K562 (cell line): ENCODE results near the gene VILL. TPM values are rescaled to one million over a fixed set of nuclear protein-coding genes. Genes with fewer than 3 reads are reported as not detected.

Experiments
- ATF1 ChIP-seq, 2 experiments: fragments of 450-650 bp in 1 of 2; IDR thresholded peaks; 2 replicates each; pipeline ENCODE4 v1.6.1; 2016; ENCODE audit warnings: missing compliant biosample characterization in 1 of 2, missing genetic modification characterization in 1 of 2
- BHLHE40 ChIP-seq: IDR thresholded peaks from 2 replicates; pipeline ENCODE4 v1.6.1; 2011; ENCODE audit warnings: low read length, improper control_type of control experiment
- CREB3L1 ChIP-seq: fragments of 450-650 bp; IDR thresholded peaks from 2 replicates; pipeline ENCODE4 v1.6.1; 2014; ENCODE audit warnings: low read depth, mild to moderate bottlenecking, moderate library complexity, borderline replicate concordance
- E2F1 ChIP-seq: sonication (generic); formaldehyde crosslinking; IDR thresholded peaks from 2 replicates; pipeline ENCODE4 v1.8.1; 2023; ENCODE audit warnings: mild to moderate bottlenecking, missing genetic modification reagents, moderate library complexity
- E2F3 ChIP-seq: fragments of 250-450 bp; sonication (Bioruptor Pico); IDR thresholded peaks from 2 replicates; pipeline ENCODE4 v1.4.0; 2020; ENCODE audit warnings: mild to moderate bottlenecking
- EP300 ChIP-seq: IDR thresholded peaks from 2 replicates; pipeline ENCODE4 v1.6.1; 2012; ENCODE audit warnings: low read length, improper control_type of control experiment
- HMG20A ChIP-seq: fragments of 450-650 bp; formaldehyde crosslinking; conservative IDR thresholded peaks from 2 replicates; pipeline ENCODE4 v1.4.0; 2020; ENCODE audit warnings: mild to moderate bottlenecking, mixed read lengths
- IRF1 ChIP-seq: sonication (generic); formaldehyde crosslinking; IDR thresholded peaks from 2 replicates; pipeline ENCODE4 v1.8.0; 2022; ENCODE audit warnings: missing genetic modification reagents, mild to moderate bottlenecking, borderline replicate concordance
- KDM4B ChIP-seq, 2 experiments: fragments of 450-650 bp in 1 of 2; sonication (generic) in 1 of 2; IDR thresholded peaks; 2 replicates each; pipeline ENCODE4 v1.6.1; 2016 to 2017; ENCODE audit warnings: borderline replicate concordance in 2 of 2, antibody characterized with exemption in 1 of 2, low read depth in 1 of 2, mild to moderate bottlenecking in 1 of 2
- MTA1 ChIP-seq: fragments of 450-650 bp; IDR thresholded peaks from 2 replicates; pipeline ENCODE4 v1.6.1; 2017; ENCODE audit warnings: borderline replicate concordance
- NR1H2 ChIP-seq: sonication (generic); formaldehyde crosslinking; IDR thresholded peaks from 2 replicates; pipeline ENCODE4 v1.4.0; 2020; ENCODE audit warnings: mild to moderate bottlenecking, missing genetic modification reagents
- NRF1 ChIP-seq, 2 experiments: fragments of 450-650 bp; IDR thresholded peaks in 1 of 2; conservative IDR thresholded peaks in 1 of 2; 2 replicates each; pipeline ENCODE4 v1.6.1; 2014; ENCODE audit warnings: mild to moderate bottlenecking in 2 of 2
- PPARD ChIP-seq: fragments of 250-450 bp; sonication (Bioruptor Pico); IDR thresholded peaks from 2 replicates; pipeline ENCODE4 v1.8.0; 2022; ENCODE audit warnings: inconsistent platforms, mild to moderate bottlenecking, moderate library complexity
- RAD21 ChIP-seq, 2 experiments: fragments of 250-450 bp in 1 of 2; fragments of 450-650 bp in 1 of 2; sonication (Bioruptor Pico) in 1 of 2; formaldehyde crosslinking in 1 of 2; IDR thresholded peaks in 1 of 2; conservative IDR thresholded peaks in 1 of 2; 2 replicates each; pipeline versions ENCODE4 v1.4.0 to v1.8.0; 2020 to 2022; ENCODE audit warnings: mild to moderate bottlenecking in 2 of 2, moderate library complexity in 1 of 2
- RCOR1 ChIP-seq, 2 experiments: IDR thresholded peaks; 2 replicates each; pipeline ENCODE4 v1.6.1; 2012; ENCODE audit warnings: low read depth in 2 of 2, low read length in 2 of 2, borderline replicate concordance in 1 of 2, improper control_type of control experiment in 1 of 2
- SAP30 ChIP-seq: fragments of 200-600 bp; sonication (generic); IDR thresholded peaks from 2 replicates; pipeline ENCODE4 v1.6.1; 2012; ENCODE audit warnings: borderline replicate concordance, low read depth, mild to moderate bottlenecking, moderate library complexity, low read length, control low read depth, inconsistent platforms; ENCODE audit not compliant: insufficient read depth, poor library complexity, severe bottlenecking
- TBL1XR1 ChIP-seq, 2 experiments: IDR thresholded peaks; 2 replicates each; pipeline ENCODE4 v1.6.1; 2012; ENCODE audit warnings: improper control_type of control experiment in 2 of 2, low read length in 2 of 2, mild to moderate bottlenecking in 1 of 2
- TFAP4 ChIP-seq: sonication (generic); formaldehyde crosslinking; IDR thresholded peaks from 2 replicates; pipeline ENCODE4 v1.8.0; 2022; ENCODE audit warnings: missing genetic modification reagents, mild to moderate bottlenecking, moderate library complexity, borderline replicate concordance
- ZKSCAN8 ChIP-seq: fragments of 200-800 bp; sonication (Bioruptor generic); IDR thresholded peaks from 2 replicates; pipeline ENCODE4 v1.6.1; 2016; ENCODE audit warnings: missing genetic modification characterization, missing compliant biosample characterization
- ZNF124 ChIP-seq: sonication (generic); formaldehyde crosslinking; IDR thresholded peaks from 2 replicates; pipeline ENCODE4 v1.8.1; 2022; ENCODE audit warnings: missing genetic modification reagents
- ZNF324 ChIP-seq: fragments of 250-450 bp; sonication (Bioruptor Pico); IDR thresholded peaks from 2 replicates; pipeline ENCODE4 v1.4.0; 2020; ENCODE audit warnings: mild to moderate bottlenecking
- ZNF668 ChIP-seq: fragments of 250-450 bp; sonication (Bioruptor Pico); IDR thresholded peaks from 2 replicates; pipeline ENCODE4 v1.8.0; 2022; ENCODE audit warnings: mild to moderate bottlenecking, inconsistent platforms
- polyA plus RNA-seq, 8 experiments: library from polyadenylated mRNA; depleted of rRNA in 4 of 8; stranded (reverse) in 5 of 8; unstranded in 3 of 8; fragments of >200 nt; fragmentation: Nextera tagmentation in 2 of 8; fragmentation: Illumina TruSeq in 1 of 8; extraction: Ambion mirVana in 2 of 8; extraction: Trizol in 1 of 8; gene quantifications; 2 replicates each; pipeline versions ENCODE4 v1.2.1 to v1.2.3, GENCODE V29; 2011 to 2014; ENCODE audit warnings: inconsistent platforms in 1 of 8, missing spikeins in 1 of 8
- total RNA-seq, 7 experiments: library from RNA; depleted of rRNA in 6 of 7; stranded (reverse); fragments of >200 nt in 6 of 7; fragmentation: Illumina TruSeq in 2 of 7; extraction: Trizol in 2 of 7; gene quantifications; 2 replicates each; pipeline versions ENCODE4 v1.2.1 to v1.2.3, GENCODE V29; 2011 to 2021; ENCODE audit warnings: low replicate concordance in 1 of 7

The VILL gene
- total and polyA plus RNA-seq, 9 of the 15 experiments (the other 6 are each of a cell fraction or from before 2014, with no cell fraction given): 0.11 to 16.0 (median 8.8) TPM

GRCh38 chr3:37996785-37997301 lies 6.3 kb downstream of the VILL start (continued):
- TF ChIP-seq RAD21 (CRISPR knock-in tag; conservative IDR thresholded peaks at IDR 0.05 in 1 of 2, IDR thresholded peaks at IDR 0.05 in 1 of 2) (peak; percentile 12 to 75; a peak in 2 of 4 replicates), SAP30 (no peak), ZNF668 (CRISPR knock-in tag) (no peak), E2F3 (CRISPR knock-in tag) (0 out of 2 replicates have a peak, but pooled peaks have one; percentile 4), ZKSCAN8 (peak; percentile 84), MTA1 (peak; percentile 59; the same call in 1 of the 2 replicates), BHLHE40 (peak; percentile 99), NR1H2 (CRISPR knock-in tag) (no peak), HMG20A (CRISPR knock-in tag) (no peak), CREB3L1 (no peak), TFAP4 (CRISPR knock-in tag) (peak; percentile 74), PPARD (CRISPR knock-in tag) (no peak), ATF1 (CRISPR knock-in tag; IDR thresholded peaks at IDR 0.05) (no peak), ATF1 (tag; IDR thresholded peaks at IDR 0.05) (peak; percentile 89), KDM4B (IDR thresholded peaks at IDR 0.05; ENCODE audit: borderline replicate concordance in 2 of 2, low read depth in 1 of 2) (no peak), EP300 (peak; percentile 69), E2F1 (CRISPR knock-in tag) (peak; percentile 65; the same call in 1 of the 2 replicates), RCOR1 (IDR thresholded peaks at IDR 0.05; ENCODE audit: borderline replicate concordance in 1 of 2, low read depth in 2 of 2, low read length in 2 of 2) (peak in 1 of 2 experiments; percentile 89; a peak in 2 of 4 replicates), ZNF124 (CRISPR knock-in tag) (no peak), IRF1 (no peak), ZNF324 (CRISPR knock-in tag) (no peak; the same call in 1 of the 2 replicates), NRF1 (conservative IDR thresholded peaks at IDR 0.05 in 1 of 2, IDR thresholded peaks at IDR 0.05 in 1 of 2) (peak; percentile 41 to 58), TBL1XR1 (IDR thresholded peaks at IDR 0.05; ENCODE audit: low read length in 2 of 2) (peak in 1 of 2 experiments; percentile 97; a peak in 2 of 4 replicates)
